ENCODE data around the gene VPS72.

The VPS72 gene

DNA sequence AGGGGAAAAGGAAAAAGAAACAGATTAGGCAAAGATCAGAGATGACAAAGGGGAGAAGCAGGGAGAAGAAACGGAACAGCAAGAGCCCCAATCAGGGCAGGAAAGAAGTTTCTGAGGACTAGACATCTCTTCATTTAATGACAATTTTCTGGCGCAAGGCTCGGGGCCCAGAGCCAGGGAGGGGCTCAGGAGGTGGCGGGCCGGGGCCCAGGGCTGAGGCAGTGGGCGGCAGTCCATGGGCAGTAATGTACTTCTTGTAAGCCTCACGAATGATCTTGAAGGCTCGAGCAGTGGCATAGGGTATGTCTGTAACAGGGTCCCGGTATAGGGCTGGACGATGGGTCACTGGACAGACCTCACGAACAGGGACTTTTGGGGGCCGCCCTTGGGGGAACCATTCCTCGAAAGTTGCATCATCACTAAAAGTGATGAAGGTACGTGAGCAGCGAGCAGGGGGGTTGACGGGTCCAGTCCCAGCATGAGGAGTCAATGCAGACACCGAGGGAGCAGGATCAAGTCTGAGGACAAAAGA is 13.4 kb downstream of the VPS72 start:
- DNase-seq, result no peak

DNA sequence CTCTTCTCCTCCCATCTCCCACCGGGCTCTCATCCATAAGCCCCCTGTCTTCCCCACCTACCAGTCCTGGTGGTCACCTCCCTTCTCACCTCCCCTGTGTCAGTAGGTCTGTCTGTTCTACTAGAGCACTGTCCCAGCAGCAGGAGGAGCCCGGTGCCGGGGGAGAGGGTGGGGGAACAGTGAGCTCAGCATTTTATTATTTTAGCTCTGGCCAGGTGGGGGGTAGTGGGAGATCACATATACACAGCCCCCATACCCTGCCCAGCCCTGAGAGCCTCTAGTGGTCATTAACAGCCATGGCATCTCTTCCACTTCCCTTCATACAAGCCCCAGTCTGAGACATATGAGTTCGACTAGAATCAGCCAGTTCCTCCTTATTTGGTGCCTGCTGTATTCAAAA is 14.1 kb downstream of the VPS72 start, which contains the start of gene TMOD4:
TSS of gene TMOD4 (minus strand) at position 119 of the 400 bp plus-strand sequence. CDS start 1,106 bp downstream, outside the sequence.
- DNase-seq, result no peak

DNA sequence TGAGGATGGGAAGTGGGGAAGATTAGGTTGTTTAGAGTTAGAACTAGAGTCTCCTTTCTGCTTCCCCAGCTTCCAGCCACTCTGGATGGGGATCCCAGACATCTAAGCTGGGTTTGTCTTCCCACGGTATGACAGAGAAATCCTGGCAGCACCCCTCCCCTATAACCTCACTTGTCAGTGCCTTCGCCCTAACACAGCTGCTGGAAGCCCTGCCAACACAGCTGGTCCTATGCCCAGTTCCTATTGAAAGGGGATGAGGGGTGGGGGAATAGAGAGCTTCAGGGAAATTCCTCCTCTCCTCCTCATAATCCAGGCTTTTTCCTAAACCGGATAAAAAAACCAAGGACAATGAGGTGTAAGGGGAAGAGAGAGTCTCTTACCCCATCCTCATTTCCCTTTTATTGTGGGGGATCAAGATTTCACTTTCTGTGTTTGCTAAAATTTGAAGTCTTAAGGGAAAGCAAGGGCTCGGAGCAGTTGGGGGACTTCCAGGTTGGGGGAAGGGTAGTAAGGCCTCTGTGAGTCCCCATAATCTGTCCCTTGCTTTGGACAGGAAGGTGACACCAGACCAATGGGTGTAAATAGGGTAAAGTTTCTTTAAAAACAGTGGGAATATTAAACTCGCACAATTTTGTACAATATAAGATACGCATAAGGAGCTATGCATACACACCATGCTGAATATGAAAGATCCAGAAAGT is 14.8 kb downstream of the VPS72 start:
- no peak for DNase-seq

DNA sequence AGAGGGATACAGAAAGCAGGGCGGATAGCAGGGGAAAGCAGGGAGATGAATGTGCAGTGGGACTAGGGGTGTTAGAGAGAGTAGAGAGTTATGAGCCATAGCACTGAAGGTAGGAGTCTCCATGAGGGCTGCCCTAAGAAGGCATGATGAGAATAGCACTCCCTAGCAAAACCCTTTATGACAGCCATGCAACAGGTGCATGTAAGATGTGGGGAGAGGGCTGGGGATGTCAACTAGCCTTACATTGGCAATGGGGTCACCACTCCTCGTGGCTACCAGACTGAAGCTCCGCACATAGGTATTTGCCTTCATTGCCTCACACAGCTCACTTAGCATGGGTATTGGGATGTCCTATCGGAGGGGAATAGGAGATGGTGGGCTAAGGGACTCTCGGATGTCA is 18.8 kb downstream of the VPS72 start:
- DNase-seq, result no peak

DNA sequence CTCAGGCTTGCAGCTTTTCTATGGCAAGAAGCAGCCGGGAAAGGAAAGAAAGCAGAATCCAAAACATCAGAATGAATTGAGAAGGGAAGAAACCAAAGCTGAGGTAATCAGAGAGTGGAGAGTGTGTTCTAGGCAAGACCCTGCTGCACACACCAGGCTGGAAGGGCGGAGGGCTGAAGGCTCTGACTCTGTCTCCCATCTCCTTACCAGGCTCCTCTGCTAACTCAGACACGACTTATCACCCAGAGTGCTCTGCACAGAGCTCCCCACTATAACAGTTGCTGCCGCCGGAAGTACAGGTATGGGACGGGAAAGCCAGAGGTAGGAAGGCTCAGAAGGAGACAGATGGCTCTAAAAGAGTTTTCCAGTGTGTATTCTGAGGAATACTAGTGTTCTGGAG is 22.9 kb downstream of the VPS72 start:
- DNase-seq, result no peak

DNA sequence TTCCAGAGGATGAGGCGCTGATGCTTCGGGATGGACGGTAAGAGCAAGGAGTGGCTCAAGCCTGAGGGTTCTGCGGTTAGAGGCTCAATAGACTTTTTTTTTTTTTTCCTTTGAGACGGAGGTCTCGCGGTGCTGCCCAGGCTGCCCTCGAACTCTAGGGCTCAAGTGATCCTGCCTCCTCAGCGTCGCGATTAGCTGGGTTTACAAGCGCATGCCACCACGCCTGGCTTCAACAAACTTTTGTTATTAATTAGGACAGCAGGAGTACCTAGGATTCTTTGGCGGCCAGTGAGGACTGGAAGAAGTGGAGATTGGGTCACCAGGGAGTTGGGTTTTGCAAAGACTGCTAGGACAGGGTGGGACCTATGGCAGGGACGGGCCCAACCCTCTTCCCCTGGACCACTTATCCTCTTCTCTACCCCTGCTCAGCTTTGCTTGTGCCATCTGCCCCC is 23.5 kb downstream of the VPS72 start:
- no peak for DNase-seq

DNA sequence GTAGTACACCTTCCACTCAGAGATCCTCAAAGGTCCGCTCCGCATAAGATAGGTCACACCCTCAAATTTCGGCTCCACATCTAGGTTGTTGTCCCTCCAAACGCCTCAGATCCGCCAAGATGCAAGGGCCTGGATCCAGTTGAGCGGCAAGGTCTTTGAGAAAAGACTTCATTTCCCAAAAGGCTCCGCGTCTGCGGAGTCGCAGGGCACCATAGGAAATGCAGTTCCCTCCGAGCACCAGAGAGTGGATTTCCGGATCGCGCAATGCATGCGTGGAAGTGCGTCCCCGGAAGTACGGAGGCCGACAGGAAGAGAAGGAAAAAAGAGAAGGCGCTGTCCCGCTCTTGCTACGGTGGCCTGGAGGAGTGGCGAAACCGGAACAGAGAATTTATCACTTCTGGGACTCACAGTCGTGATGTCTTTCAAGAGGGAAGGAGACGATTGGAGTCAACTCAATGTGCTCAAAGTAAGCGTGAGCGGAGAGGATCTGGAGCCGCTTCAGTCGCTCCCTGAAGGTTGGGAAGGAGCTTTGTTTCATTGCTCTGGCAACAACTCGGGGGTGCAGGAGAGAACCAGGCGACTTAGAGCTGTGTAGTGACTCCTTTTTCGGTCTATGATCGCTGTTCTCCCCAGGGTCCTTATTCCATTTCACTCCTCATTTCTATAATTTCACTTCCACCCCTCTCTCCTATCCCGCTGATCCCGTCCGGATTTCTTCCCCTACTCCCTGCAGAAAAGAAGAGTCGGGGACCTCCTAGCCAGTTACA is 24.1 kb downstream of the VPS72 start, which contains the start of the genes LYSMD1 and SCNM1:
TSS of gene LYSMD1 (minus strand) at position 165 of the 767 bp plus-strand sequence. CDS start 644 bp downstream, outside the sequence.
TSS of gene SCNM1 (plus strand) at position 407 of the 767 bp plus-strand sequence. CDS start at position 416, 9 bp downstream.
- DNase-seq, result peak; percentile 99 to 100

DNA sequence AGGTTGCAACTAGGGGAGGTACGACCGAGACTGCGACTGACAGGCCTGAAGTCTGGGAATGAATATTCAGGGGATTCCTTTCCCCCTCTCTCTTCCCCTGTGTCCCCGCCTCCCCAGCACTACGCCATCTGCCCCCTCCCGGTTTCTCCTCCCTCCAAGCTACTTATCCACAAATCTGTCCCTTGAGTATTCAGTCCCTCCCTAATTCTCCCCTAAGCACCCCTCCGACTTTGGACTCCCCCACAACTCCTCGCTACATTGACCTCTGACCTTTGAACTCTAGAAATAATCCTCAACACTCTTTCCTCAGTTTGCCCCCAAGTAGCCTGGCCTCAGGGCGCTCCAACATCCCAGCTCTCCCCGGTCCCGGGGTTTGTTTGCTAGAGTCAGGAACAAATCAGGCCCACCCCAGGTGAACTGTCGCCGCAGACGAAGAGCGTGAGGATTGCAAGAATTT is 24.7 kb downstream of the VPS72 start:
- peak; percentile 33 to 55 for DNase-seq

DNA sequence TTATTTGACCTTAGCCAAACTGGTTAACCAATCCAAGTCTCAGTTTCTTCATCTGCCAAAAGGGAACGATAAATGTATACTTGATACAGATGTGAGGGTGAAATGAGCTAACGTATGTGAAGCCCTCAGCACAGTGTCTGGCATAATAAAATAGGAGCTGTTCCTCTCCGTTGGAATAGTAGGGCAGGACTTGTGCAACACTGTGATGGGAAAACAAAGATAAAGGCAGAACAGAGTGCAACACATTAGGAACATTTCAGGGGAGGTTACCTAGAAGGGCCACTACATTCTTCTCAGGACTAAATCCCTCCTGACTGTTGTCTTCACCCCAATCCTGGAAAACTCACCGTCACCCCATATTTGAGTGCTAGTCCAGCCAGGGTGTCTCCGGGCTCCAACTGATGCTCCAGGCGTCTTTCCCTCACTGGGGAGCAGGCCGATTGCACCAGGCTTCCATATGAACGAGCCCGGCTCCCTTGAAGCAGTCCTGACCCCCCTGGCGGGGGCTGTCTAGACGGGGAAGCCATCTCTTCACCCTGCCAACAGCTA is 25.2 kb downstream of the VPS72 start:
- no peak for DNase-seq

DNA sequence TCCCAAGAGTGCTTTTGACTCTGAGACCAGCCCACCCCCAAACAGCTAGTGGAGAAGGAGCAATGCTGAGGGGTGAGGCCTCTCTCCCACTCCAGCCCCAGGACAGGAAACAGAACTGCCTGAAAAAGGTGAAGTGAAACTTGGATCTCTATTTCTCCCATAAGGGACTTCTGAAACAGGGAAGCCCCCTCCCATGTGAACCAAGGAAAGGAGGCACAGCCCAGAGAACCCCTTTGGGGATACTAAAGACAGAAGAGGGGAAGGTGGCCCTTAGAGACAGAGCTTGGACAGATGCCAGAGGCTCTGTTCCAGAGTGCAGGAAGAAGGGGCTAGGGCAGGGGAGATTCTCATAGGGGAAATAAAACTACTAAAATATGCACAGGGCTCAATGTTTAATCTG is 30.6 kb downstream of the VPS72 start:
- no peak for DNase-seq

DNA sequence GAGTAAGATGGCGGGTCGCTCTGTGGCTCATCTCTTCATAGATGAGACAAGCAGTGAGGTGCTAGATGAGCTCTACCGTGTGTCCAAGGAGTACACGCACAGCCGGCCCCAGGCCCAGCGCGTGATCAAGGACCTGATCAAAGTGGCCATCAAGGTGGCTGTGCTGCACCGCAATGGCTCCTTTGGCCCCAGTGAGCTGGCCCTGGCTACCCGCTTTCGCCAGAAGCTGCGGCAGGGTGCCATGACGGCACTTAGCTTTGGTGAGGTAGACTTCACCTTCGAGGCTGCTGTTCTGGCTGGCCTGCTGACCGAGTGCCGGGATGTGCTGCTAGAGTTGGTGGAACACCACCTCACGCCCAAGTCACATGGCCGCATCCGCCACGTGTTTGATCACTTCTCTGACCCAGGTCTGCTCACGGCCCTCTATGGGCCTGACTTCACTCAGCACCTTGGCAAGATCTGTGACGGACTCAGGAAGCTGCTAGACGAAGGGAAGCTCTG is 31.2 kb downstream of the VPS72 start:
- no peak for DNase-seq

DNA sequence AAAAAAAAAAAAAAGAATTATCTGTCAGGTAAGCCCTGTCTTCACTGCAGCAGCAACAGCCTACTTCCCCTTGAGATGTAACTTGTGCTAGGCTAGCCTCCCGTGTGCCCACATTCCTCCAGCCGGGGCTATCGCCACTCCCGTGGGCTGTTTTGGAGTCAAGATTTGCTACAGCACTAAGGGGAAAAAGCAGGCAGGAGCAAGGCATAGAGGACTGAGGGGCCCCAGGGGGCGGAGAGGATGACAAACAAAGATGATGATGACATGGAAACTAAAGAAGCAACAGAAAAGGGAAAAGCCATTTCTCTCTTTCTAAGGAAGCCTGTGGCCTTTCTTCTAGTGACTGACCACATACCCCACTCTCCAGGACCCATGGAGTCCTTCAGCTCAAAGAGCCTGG is 31.7 kb downstream of the VPS72 start:
- no peak for DNase-seq

DNA sequence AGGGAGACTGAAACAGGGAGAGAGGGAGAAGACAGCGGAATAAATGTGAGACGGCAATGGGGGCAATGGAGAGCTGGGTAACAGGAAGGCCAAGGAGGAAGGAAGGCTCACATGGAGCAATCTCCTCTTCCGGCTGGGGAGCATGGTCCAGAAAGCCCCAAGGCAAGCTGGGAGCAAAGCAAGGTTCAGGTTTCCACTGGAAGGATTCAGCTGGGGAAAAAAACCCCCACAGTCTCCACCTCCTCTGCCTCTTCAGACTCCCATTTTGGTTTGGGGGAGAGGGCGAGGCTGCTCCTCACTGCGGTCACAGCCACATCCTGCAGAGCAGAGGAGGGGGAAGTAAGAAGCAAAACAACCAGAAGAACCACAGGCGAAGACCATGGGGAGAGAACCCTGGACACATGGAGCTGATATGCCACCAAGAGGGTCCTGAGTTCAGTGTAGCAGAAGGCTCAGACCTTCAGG is 32.9 kb downstream of the VPS72 start:
- no peak for DNase-seq

DNA sequence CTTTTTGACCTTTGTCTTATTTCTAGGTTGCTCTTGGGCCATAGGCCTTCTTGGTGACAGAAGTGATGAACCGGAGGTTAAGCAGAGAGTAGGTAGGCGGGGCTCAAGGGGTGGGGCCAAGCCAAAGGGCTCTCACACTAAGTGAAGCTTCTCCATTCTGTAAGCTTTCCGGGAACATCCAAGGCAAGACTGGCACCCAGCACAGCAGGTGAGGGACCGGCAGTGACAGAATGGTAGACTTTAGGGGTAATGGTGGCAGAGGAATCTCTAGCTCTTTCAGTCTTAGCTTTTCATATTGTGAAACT is 33.5 kb downstream of the VPS72 start, which contains the start of gene TNFAIP8L2:
TSS of gene TNFAIP8L2 (plus strand) at position 135 of the 305 bp plus-strand sequence. CDS start 2,049 bp downstream, outside the sequence.
- DNase-seq, result no peak

DNA sequence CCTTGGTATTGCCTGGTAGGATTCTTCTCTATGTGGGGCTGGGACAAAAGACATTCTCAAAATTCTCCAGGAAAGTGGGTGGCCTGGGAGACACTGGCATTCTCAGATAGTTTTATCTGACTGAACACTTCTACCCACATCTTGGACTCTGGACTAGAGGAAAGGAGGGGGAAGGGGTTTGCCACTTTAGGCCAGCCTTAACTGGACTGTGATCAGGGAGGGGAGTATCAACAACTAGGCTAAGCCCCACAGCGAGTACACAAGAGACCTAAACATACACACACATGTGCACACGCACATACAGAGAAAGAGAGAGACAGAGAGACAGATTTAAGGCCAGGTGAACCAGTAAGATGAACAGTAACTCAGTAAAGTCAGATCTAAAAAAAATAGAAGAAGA is 42.3 kb downstream of the VPS72 start:
- DNase-seq, result no peak

DNA sequence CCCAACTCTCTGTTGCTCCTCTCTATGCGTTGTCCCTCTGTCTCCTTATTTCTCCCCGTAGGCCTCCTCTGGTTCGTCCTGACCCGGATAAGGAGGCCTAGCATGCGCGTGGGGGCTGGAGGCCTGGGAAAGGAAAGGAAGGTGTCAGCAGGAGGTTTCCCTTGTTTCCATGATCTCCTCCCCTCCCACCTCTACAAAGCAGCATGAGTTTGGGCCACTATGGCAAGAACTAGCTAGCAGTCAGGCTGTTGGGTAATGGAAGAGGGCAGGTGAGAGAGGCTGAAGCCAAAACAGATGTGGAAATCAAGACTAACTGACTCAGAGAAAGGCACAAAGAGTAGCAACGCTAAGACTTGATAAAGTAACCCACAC is 42.9 kb downstream of the VPS72 start:
- DNase-seq, result no peak

DNA sequence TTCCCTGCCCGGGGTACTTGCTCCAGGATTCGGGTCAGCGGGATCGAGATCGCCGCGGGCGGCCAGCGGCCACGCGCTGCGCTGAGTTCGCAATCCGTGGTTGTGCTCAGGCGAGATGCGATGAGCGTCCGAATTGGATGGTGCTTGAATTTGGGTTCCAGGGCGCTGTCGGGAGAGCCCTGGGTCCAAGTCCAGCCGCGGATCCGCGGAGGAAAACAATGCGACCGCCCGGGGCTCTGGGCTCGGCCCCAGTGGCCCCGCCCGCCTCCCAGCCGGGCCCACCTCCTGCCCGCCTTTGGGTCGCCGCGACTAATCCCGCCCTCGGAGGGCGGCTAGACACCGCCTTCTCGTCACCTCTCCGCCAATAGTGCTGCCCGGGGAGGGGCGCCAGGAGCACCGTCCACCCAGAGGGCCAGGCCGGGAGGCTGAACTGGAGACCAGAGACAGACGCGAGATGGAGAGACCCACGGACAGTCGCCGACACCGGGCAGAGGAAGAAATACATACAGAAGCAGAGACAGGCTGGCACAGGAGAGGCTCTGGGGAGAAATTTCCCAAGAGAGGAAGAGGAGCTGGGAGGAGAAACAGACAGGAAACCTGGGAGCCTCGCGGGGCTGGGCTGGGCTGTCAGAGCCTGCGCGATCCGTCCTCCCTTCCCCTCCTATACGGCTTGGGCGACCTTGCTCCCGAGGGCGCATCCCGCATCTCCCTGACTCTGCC is 43.4 kb downstream of the VPS72 start, which contains the start of gene SEMA6C:
TSS of gene SEMA6C (minus strand) at position 220 of the 720 bp plus-strand sequence. CDS start 4,010 bp downstream, outside the sequence.
- peak; percentile 95 to 96 for DNase-seq

DNA sequence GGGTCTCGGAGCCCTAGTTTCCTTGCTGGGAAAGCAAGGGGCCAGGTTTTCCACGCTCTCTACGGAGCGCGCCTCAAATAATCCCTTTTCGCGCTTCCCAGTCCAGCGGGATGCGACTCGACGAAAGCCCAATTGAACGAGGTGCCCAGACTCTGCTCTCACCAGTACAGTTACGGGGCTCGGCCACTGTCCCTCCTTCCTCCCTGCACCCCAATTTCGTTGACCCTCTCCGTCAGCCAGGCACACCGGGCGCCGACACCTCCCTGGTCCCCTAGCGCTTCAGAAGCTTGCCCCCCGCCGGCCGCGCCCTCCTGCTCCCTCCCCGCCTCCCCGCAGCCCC is 44.0 kb downstream of the VPS72 start:
- DNase-seq, result no peak

DNA sequence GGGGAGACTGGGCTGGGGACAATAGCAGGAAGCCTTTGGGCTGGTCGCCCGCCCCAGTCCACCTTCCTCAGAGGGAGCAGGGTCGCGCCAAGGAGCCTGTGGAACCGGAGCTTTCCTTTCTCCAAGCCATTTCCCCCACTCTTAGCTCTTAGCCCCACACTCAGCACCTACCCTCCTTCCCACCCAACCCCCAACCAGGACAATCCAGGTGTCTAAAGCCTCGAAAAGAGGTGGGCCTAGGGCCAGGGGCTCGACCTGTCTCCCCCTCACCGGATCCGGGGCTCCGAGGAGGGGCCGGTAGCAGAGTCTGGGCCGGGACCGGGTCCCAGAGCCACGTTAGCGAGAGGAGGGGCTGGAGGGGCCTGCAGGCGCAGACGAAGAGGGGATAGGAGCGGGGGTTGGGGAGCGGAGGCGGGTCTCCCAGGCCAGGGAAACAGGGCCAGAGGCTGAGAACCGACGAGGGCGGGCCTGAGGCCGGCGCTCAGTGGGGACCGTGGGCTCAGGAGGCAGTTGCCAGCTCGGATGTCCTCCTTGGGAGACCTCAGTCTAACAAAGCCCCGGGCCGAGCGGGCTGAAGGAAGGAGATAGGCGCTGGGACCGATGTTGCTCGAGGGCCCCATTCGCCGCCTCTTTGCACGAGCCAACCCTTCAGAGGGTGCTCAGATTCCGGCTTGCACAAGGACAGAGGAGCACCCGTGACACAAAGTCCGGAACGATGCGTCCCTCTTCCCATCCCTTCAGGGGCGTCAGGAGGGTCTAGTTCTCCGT is 44.5 kb downstream of the VPS72 start:
- DNase-seq, result no peak

DNA sequence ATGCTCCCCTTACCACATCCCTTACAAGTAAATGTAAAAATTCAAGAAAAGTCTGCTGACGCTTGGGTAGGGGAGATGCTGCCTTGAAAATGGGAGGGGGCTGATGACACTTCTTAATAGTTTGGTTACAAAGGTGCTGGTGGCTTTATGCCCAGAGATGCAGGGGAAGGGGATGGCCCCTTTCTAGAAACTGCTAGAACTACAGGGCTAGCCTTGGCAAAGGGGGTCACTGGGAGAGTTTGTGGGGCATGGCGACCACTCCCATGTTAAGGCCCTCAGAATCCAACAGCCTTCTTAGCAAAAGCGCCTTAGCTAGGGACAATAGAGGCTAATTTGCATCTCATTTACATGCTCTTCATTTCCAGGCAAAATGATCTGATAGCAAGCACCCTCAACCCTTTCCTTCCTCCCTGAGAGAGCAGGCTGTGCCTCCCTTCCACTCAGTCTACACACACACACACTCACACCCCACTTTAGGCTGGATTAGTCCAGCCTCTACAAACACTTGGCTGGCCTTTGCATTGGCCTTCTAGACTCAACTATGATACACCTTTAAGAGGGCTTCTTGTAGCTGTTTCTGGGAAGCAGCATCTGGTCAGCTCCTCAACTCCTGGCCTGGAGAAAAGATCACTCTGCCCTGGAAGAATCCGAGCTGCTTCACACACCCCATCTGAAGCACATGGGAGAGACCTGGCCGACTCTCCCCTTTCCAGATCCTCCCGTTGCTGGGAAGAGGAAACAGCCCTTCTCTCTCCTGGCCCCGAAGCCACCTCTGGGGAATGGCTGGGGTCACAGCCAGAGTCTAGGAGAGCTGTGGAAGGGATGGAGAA is 45.3 kb downstream of the VPS72 start:
- no peak for DNase-seq

DNA sequence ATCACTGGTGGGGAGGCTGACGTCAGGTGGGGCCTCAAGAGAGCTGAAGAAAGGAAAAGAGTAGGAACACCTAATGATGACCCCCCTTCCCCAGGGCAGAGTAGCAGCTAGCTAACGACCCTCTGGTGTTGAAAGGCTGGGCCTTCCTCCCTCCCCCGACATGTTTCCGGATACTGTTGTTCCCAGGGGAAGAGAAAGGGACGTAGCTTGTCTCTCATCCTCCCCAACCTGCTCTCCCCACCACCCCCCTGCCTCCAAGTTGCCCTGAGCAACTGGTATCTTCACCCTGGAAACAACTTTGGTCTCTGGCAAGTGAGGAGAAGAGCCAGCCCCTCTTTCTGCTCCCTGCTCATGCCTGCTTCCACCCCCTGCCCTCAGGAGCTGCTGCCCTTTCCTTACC is 46.0 kb downstream of the VPS72 start:
- DNase-seq, result no peak

All from NCI-H2081 (cell line).